Fibroblast of the aortic adventitia (primary cell): Measurements from ENCODE around the gene VAV2. TPM values are rescaled to one million over a fixed set of nuclear protein-coding genes. Genes with fewer than 3 reads are reported as not detected.

Experiments
- DNase-seq: peaks from one replicate; pipeline ENCODE4 v3.0.0-alpha.2; 2010; ENCODE audit warnings: low read depth
- H3K4me3 ChIP-seq: 2 replicates; pipeline ENCODE4 v1.5.1; 2011; ENCODE audit warnings: low read depth, mild to moderate bottlenecking, control low read depth, low read length, moderate library complexity
- CTCF ChIP-seq: IDR thresholded peaks from 2 replicates; pipeline ENCODE4 v1.5.1; 2011; ENCODE audit warnings: mild to moderate bottlenecking, low read length, control low read depth, inconsistent platforms; ENCODE audit not compliant: insufficient read depth
- total RNA-seq: library from RNA; depleted of rRNA; stranded (reverse); fragments of >200 nt; gene quantifications from 2 replicates; pipeline ENCODE4 v1.2.3, GENCODE V29; 2012; ENCODE audit warnings: low replicate concordance

The VAV2 gene
- total RNA-seq, 1 donor, result 10.9 TPM

- no peak for TF ChIP-seq CTCF
- no peak for DNase-seq
- no peak overlapping the region for H3K4me3 ChIP-seq
Observed at GRCh38 chr9:133875131-133875530, 117.0 kb downstream of the VAV2 start.

- no peak overlapping the region for H3K4me3 ChIP-seq
- no peak for DNase-seq
- no peak for TF ChIP-seq CTCF
Observed at GRCh38 chr9:133874659-133875058, 117.5 kb downstream of the VAV2 start.

GRCh38 chr9:133874060-133874657 is 118.0 kb downstream of the VAV2 start:
- H3K4me3 ChIP-seq, result no peak overlapping the region
- TF ChIP-seq CTCF, result no peak
- DNase-seq, result peak; percentile 27

GRCh38 chr9:133873461-133873891 is 118.6 kb downstream of the VAV2 start:
- no peak for TF ChIP-seq CTCF
- no peak overlapping the region for H3K4me3 ChIP-seq
- no peak for DNase-seq

GRCh38 chr9:133873009-133873408 is 119.1 kb downstream of the VAV2 start:
- no peak for TF ChIP-seq CTCF
- DNase-seq, result no peak
- H3K4me3 ChIP-seq, result no peak overlapping the region

- no peak for TF ChIP-seq CTCF
- no peak for DNase-seq
Observed at GRCh38 chr9:133870598-133871595, 121.2 kb downstream of the VAV2 start.

More at GRCh38 chr9:133870598-133871595, 121.2 kb downstream of the VAV2 start:
- no peak overlapping the region for H3K4me3 ChIP-seq
